Hematopoietic multipotent progenitor cell treated with erythropoietin and hydrocortisone succinate and interleukin-3 and kit ligand, for 17 days (in vitro differentiated cells): Measurements from ENCODE around the gene DLGAP1.
"Not testable (repeated sequence)": the region's sequence is repeated elsewhere in the genome, so short reads cannot be mapped to it uniquely, and the experiment has no call there.

Experiments
- DNase-seq: peaks from one replicate; pipeline ENCODE4 v3.0.0-alpha.2; 2015; ENCODE audit warnings: low spot score

Gene DLGAP1

DNA sequence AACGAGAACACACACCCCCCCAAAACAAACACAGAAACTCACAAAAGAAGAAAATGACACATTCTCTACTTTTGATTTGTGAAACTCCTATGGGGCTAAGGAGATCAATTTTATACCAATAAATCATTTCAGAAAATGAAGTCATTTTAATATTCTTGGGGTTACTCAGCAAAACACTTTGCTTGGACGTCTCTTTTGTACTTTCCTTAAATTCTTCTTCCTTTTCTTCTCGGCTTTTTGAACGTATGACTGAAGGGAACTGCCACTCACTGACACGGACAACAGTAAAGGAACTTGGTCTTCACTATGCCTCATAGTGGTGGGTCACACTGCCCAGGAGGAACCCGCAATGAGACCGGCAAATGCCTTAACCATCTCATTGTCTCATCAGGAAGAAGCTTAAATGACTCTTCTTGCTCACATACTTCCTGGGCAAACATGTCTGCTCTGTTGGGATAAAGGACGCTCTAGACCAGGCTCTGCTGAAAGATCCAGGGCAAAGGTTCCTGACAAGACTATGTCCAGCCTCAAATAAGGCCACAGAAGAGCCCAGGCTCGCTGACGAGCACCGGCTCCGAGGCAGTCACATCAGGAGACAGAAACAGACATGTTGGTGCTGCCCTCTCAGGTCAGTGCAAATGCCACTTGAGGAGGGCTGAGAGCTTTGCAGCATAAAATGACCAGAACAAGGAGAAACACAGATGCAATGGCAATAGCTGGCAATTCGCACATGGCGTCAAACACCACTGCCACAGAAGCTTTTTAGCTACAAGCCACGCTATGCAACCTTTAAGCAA is 799.7 kb downstream of the DLGAP1 start:
- peak; percentile 61 for DNase-seq

- DNase-seq, result peak; percentile 75
Measured at GRCh38 chr18:3654442-3655253, 800.5 kb downstream of the DLGAP1 start.

DNA sequence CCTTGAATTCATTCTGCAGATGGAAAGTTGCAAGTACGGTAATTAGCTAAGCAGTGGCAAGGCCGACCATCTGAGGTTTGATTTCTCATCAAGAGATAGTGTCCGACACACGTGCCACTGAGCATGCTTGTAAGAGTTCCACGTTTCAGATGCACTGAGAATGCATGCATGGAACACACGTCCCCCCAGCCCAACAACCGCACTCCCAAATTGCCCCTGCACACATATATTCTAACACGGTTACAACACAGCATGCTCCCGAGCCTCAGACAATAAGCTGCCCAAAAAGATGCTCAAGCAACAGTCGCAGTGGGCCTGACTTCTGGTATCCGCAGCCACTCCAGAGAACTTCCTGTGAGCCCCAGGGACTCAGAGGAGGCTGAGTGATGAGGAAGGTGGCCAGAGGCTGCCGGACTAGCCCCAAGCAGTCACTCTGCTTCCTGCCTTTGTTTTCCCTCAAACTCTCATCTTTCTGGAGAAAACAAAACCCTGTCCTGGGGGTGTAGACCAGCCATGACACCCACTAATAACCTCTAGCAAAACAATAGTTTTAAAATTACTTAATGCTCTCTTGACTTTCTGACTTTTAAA is 801.2 kb downstream of the DLGAP1 start:
- DNase-seq, result peak; percentile 84

GRCh38 chr18:3653263-3653850 is 801.8 kb downstream of the DLGAP1 start:
- peak; percentile 86 for DNase-seq

DNA sequence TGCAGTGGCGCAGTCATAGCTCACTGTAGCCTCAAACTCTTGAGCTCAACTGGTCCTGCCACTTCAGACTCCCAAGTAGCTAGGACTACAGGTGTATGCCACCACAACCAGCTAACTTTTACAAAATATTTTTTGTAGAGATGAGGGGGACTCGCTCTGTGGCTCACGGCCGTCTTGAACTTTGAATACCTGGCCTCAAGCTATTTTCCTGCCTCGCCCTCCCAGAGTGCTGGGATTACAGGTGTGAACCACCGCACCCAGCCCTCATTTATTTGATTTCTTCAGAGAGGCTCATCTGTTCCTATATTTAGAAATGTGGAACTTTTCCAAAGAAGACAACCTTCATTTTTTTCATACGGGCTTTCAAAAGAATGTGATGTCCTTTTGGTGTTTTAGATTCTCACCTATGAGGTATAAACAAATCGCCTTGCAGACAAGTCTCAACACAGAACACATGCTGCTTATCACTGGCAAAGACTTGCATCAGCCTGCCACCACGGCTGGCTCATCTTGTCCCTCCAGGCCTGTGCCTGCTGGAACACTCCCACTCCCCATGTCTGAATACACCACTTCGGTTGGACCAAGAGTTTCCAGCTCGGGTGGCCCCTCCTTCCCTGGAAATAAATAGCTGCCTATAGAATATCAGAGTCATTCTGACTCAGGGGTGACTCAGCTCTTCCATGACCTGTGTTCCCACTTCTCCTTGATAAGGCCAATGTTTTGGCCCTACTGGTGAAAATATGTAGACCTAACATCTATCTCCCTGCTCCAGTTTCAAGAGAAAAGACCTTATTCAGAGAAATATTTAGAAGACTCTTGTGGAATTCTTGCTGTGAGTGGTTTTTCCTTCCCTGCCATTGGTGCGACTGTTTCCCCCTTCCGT is 802.5 kb downstream of the DLGAP1 start:
- DNase-seq, result peak; percentile 100

DNA sequence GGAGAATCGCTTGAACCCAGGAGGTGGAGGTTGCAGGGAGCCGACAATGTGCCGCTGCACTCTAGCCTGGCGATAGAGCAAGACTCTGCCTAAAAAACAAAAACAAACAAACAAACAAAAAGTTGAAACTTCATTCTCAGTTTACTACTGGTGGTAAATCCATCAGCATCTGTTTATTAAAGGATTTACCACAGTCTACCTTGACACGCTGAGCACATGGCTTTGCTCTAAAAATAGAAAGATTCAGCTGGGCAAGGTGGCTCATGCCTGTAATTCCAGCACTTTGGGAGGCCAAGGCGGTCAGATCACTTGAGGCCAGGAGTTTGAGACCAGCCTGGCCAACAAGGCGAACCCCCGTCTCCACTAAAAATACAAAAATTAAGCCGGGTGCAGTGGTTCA is 803.8 kb downstream of the DLGAP1 start:
- no peak for DNase-seq

DNA sequence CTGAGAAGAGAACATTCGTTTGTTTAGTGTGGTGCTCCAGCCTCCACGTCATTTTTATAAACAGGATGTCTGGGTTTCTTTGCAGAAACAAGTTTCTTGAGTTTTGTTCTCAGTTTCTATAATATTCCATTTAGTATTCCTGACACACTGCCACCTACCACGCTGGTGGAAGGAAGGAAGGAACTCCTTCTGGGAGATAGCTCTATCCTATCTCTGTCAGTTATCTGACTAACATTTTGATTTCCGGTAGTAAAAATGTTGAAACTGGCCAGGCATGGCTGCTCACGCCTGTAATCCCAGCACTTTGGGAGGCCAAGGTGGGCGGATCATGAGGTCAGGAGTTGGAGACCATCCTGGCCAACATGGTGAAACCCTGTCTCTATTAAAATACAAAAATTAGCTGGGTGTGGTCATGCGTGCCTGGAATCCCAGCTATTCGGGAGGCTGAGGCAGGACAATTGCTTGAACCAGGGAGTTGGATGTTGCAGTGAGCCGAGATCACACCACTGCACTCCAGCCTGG is 804.5 kb downstream of the DLGAP1 start:
- DNase-seq, result not testable (repeated sequence)

- no peak for DNase-seq
Measured at GRCh38 chr18:3649633-3650426, 805.3 kb downstream of the DLGAP1 start.

GRCh38 chr18:3649135-3649632 is 805.9 kb downstream of the DLGAP1 start:
- DNase-seq, result no peak

DNA sequence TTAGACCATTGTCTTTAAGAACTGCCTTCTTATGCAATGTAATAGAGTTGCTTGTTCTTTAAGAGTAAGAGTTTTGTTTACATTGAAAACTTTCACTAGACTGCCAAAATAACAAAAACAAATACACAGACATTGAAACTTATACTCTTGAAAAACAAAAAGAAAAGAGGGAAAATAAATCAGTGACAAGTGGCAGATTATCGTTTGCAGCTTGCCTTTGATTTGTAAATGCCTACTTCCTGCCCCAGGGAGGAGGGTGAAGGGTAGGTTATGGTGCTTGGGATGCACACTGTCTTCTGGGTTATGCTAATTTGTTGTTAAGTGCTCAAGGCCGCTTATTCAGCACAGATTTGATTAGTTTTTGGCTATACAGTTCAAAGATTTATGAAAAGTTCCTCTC is 806.5 kb downstream of the DLGAP1 start:
- no peak for DNase-seq

- DNase-seq, result no peak
Measured at GRCh38 chr18:3648200-3648599, 806.9 kb downstream of the DLGAP1 start.

GRCh38 chr18:3647636-3648035 is 807.5 kb downstream of the DLGAP1 start:
- DNase-seq, result peak; percentile 8

DNA sequence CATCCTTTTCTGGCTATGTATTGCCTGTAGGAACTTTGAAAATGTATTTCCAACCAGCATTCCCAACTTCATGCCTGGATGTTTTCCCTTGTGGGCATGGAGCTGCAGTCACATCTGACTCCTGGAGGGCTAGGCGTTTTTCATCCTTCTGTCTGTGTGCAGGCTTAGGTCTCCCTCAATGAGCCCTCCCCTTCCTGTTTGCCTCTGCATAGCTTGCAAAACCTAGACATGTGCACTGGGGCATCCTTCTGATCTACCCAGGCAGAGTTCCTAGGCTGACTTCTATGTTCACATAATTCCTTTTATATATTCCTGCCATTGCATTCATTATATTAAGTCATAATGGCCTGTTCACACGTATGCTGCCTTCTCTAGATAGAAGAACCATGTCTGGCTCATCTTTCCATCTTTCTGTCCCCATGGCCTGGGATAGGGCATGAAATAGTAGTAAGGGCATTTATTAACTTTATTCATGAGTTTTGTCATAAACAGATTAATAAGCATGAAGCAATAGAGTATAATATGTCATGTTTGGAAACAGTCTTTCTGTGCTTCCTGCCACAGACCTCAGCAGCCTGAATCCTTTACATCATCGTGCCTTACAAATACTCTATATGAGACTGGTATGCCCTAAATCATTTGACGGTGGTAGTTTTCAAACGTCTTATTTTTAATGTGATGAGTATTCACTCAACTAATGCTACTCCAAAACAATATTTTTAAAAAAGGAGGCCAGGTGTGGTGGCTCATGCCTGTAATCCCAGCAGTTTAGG is 809.5 kb downstream of the DLGAP1 start:
- DNase-seq, result no peak

DNA sequence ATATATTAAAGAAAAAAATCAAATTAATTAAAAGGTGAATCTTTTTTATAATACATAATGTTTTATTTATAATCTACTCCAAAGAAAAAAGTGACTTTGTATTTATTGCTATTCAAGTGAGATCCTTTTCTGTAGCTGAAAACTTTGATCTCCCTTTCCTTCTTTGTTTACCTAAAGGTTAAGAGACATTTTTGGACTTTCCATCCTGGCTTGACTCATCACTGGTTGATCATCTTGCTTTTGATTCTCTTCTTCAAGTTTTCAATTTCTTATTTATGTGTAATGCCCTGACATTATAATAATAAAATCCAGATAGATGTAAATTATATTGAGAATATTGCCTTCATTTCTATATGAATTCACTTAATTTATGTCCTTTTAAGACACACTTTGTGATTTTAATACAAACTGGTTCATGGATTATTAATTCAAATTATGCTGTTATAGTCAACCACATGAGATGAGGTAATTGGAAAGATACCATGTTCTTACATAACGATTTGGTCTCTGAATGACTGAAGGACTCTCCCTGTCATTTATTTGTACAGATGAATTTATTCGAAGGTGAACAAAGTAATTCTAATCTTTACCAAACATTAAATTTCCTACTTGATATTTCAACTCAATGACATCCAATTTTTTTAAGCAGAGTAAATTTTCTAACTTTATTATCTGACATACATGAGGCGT is 820.7 kb downstream of the DLGAP1 start:
- DNase-seq, result no peak

DNA sequence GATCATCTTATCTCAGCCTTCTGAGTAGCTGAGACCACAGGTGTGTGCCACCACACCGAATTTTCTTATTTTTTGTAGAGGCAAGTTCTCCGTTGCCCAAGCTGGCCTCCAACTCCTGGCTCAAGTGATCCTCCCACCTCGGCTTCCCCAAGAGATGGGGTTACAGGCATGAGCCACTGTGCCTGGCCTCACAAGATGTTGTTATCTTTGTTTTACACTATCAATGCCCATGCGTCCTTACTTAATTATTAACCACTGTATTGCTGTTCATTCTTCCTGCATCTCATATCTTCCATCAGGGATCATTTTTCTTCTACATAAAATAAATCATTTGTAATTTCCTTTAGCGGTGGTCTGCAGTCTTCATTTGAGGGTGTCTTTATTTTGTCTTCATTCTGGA is 823.2 kb downstream of the DLGAP1 start:
- no peak for DNase-seq

- DNase-seq, result no peak
Measured at GRCh38 chr18:3626929-3627458, 828.1 kb downstream of the DLGAP1 start.

DNA sequence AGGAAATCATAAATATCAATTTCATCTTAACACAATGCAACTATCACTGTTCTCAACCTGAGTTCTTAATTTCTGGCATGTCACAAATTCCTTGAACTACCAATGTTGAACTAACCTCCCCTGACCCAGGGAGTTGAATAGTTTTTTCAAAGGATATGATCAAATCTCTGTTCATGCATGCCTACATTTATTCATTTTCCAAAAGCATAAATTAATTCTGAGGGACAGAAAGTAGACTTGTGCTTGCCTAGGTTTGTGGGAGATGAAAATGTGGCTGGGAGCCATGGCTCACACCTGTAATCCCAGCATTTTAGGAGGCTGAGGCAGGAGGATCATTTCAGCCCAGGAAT is 829.4 kb downstream of the DLGAP1 start:
- no peak for DNase-seq

- DNase-seq, result peak; percentile 87
Measured at GRCh38 chr18:3624935-3625741, 830.0 kb downstream of the DLGAP1 start.
